Posterior cingulate gyrus (tissue), 11 donors: ENCODE measurements around the gene MYO1F.

ENCODE experiments used
- DNase-seq, 10 donors: peaks; one replicate each; pipeline versions ENCODE4 v3.0.0 to v3.0.0-alpha.2; 2020 to 2021; ENCODE audit warnings: mixed read lengths in 3 of 10
- intact Hi-C: fragments of 100-400 bp; cut with DNase I; formaldehyde crosslinking; loops from one replicate; pipeline ENCODE4 v1.15.1; 2023

The MYO1F gene

DNA sequence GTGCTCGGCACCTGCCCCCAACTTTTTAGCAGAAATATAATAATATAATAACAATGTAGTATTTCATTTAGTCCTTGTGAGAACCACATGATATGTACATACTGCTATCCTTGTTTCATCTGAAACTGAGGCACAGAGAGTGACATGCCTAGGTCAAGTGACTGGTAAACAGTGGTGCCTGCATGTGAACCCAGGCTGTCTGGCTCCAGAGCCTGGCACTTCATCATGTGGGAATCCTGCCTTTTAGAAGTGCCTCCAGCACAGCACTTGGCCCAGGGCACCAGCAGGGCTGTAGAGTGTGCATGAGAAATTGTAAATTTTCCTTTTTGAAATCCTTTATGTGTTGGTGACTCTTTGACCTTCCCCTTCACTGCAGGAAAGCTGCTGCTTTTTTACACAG is 102.2 kb downstream of the MYO1F start:
- intact Hi-C loops = no loop called here
- DNase-seq = no peak

DNA sequence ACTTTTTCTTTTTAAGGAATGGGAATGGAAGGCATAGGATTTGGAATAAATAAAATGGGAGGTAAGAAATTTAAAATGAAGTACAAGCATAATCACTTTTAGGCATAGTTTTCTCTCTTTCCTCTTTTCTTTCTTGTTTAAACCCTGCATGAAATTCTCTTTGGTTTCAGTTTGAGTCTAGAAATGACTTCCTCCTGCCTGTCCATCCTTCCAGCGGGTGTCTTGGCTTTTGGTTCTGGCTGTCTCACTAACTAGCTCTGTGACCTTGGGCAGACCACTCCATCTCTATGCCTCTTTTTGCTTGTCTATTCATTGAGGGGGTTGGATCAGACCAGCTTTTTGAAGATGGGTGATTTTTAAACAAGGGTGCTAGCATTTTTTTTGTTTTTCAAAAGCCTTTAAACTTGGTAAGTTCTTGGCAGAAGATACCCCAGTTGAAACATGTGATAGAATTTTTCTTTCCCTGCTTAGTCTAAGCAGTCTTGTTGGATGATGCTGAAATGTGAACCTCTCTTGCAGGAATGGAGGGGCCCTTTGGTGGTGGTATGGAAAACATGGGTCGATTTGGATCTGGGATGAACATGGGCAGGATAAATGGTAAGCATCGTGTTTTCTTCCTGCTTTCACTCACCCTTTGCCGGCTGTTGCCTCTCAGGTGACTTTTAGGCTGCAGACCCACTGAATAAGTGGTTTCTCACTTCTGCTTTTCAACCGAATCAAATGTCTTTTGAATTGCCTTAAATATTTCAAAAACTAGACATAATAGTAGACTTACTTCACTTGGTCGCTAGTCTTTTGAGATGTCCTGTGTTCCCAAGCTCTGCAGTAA is 103.4 kb downstream of the MYO1F start:
- intact Hi-C loops = no loop called here
- DNase-seq = no peak
